ENCODE data around the gene TRPT1.

Gene TRPT1

GRCh38 chr11:64254326-64254725 lies 28.3 kb upstream of the TRPT1 start:
- no peak for TF ChIP-seq EP300 (IDR thresholded peaks at IDR 0.05; ENCODE audit: borderline replicate concordance)

- no peak for TF ChIP-seq ZBTB7A (IDR thresholded peaks at IDR 0.05; ENCODE audit: low read depth)
- TF ChIP-seq CREB1 (IDR thresholded peaks at IDR 0.05; ENCODE audit: low read depth) = no peak
- no peak for TF ChIP-seq REST (IDR thresholded peaks at IDR 0.05; ENCODE audit: low read depth)
- TF ChIP-seq EGR1 (IDR thresholded peaks at IDR 0.05) = no peak
- TF ChIP-seq YY1 (IDR thresholded peaks at IDR 0.05; ENCODE audit: low read depth) = no peak
- TF ChIP-seq TAF1 (IDR thresholded peaks at IDR 0.05; ENCODE audit: low read depth) = no peak
- no peak for TF ChIP-seq FOXM1 (IDR thresholded peaks at IDR 0.05; ENCODE audit: borderline replicate concordance, low read depth)
- no peak for TF ChIP-seq TCF12 (IDR thresholded peaks at IDR 0.05; ENCODE audit: low read depth)
- no peak for TF ChIP-seq EP300 (IDR thresholded peaks at IDR 0.05; ENCODE audit: borderline replicate concordance)
- TF ChIP-seq MAX (IDR thresholded peaks at IDR 0.05) = no peak
Measured at GRCh38 chr11:64253481-64253880, 27.5 kb upstream of the TRPT1 start.

- TF ChIP-seq RAD21 (IDR thresholded peaks at IDR 0.05; ENCODE audit: low read depth) (no peak), USF1 (IDR thresholded peaks at IDR 0.05) (no peak), EP300 (IDR thresholded peaks at IDR 0.05; ENCODE audit: borderline replicate concordance) (no peak), REST (IDR thresholded peaks at IDR 0.05; ENCODE audit: low read depth) (no peak), NFIC (IDR thresholded peaks at IDR 0.05) (no peak), YY1 (IDR thresholded peaks at IDR 0.05; ENCODE audit: low read depth) (no peak), TCF12 (IDR thresholded peaks at IDR 0.05; ENCODE audit: low read depth) (no peak), FOXM1 (IDR thresholded peaks at IDR 0.05; ENCODE audit: borderline replicate concordance, low read depth) (no peak), CREB1 (IDR thresholded peaks at IDR 0.05; ENCODE audit: low read depth) (no peak)
Measured at GRCh38 chr11:64253043-64253442, 27.1 kb upstream of the TRPT1 start.

GRCh38 chr11:64252003-64252872 lies 26.3 kb upstream of the TRPT1 start:
- TF ChIP-seq MAX (IDR thresholded peaks at IDR 0.05) (peak; percentile 25; the same call in 1 of the 2 replicates), EP300 (IDR thresholded peaks at IDR 0.05; ENCODE audit: borderline replicate concordance) (no peak), ZBTB7A (IDR thresholded peaks at IDR 0.05; ENCODE audit: low read depth) (peak; percentile 75)

- TF ChIP-seq ZBTB7A (IDR thresholded peaks at IDR 0.05; ENCODE audit: low read depth) = no peak
- TF ChIP-seq EGR1 (IDR thresholded peaks at IDR 0.05) = no peak
- TF ChIP-seq CREB1 (IDR thresholded peaks at IDR 0.05; ENCODE audit: low read depth) = no peak
- no peak for TF ChIP-seq YY1 (IDR thresholded peaks at IDR 0.05; ENCODE audit: low read depth)
- TF ChIP-seq RAD21 (IDR thresholded peaks at IDR 0.05; ENCODE audit: low read depth) = no peak
- no peak for TF ChIP-seq TAF1 (IDR thresholded peaks at IDR 0.05; ENCODE audit: low read depth)
- TF ChIP-seq MAX (IDR thresholded peaks at IDR 0.05) = no peak
- no peak for TF ChIP-seq CEBPB (IDR thresholded peaks at IDR 0.05)
- no peak for TF ChIP-seq REST (IDR thresholded peaks at IDR 0.05; ENCODE audit: low read depth)
- no peak for TF ChIP-seq FOXM1 (IDR thresholded peaks at IDR 0.05; ENCODE audit: borderline replicate concordance, low read depth)
- TF ChIP-seq EP300 (IDR thresholded peaks at IDR 0.05; ENCODE audit: borderline replicate concordance) = no peak
Measured at GRCh38 chr11:64251753-64252002, 25.7 kb upstream of the TRPT1 start.

All from Ishikawa (cell line).